A673 (cell line): ENCODE results near the gene DVL3.

Source experiments
- EZH2 ChIP-seq: fragments of 200-600 bp; sonication (generic); IDR thresholded peaks from 2 replicates; pipeline ENCODE4 v1.6.1; 2017; ENCODE audit warnings: borderline replicate concordance, low read depth, mild to moderate bottlenecking, mixed read lengths, antibody characterized with exemption, low read length; ENCODE audit not compliant: poor library complexity, severe bottlenecking
- TF ChIP-seq, protein P1 (sequence below): fragments of 300-800, 200-600 bp; sonication (generic); conservative IDR thresholded peaks from 2 replicates; pipeline ENCODE4 v1.5.1; 2017; ENCODE audit warnings: low read depth, mild to moderate bottlenecking, antibody characterized with exemption, low read length, moderate library complexity, mixed read lengths

DNA sequence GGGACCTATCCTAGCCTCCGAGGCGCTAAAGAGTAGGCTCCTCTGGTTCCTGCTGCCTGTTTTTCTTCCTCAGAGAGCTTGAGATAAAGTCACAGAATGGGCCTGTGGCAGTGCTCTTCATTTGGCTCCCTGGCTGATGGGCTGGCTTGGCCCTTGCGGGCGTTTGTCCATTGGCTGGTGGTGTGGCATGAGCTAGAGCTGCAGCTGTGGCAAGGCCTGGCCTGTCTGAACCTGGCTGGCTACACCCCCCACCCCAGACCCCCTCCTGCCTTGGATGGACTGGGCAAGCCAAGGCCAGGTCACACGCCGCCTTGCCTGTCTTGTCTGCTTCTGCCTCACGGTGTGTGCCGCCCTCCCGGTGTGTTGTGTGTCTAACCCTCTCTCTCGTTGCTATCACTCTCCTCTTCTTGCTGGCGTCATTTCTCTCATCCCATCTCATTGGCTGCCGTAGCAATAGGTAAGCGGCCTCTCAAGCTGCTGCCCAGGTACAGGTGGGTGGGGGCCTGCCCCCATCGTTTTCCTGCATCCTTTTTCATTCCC lies 22.7 kb downstream of the DVL3 start:
- TF ChIP-seq, protein P1, sequence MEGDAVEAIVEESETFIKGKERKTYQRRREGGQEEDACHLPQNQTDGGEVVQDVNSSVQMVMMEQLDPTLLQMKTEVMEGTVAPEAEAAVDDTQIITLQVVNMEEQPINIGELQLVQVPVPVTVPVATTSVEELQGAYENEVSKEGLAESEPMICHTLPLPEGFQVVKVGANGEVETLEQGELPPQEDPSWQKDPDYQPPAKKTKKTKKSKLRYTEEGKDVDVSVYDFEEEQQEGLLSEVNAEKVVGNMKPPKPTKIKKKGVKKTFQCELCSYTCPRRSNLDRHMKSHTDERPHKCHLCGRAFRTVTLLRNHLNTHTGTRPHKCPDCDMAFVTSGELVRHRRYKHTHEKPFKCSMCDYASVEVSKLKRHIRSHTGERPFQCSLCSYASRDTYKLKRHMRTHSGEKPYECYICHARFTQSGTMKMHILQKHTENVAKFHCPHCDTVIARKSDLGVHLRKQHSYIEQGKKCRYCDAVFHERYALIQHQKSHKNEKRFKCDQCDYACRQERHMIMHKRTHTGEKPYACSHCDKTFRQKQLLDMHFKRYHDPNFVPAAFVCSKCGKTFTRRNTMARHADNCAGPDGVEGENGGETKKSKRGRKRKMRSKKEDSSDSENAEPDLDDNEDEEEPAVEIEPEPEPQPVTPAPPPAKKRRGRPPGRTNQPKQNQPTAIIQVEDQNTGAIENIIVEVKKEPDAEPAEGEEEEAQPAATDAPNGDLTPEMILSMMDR: no peak
- no peak for TF ChIP-seq EZH2
